COLO668 (cell line): ENCODE data around the gene SNAPC4.
"Not testable (repeated sequence)": the region's sequence is repeated elsewhere in the genome, so short reads cannot be mapped to it uniquely, and the experiment has no call there.

Experiments
- DNase-seq: peaks from one replicate; lab custom pipeline; 2025; ENCODE audit not compliant: unreplicated experiment; lab: John Stamatoyannopoulos, UW

The SNAPC4 gene

GRCh38 chr9:136433849-136434579 lies 34.0 kb upstream of the SNAPC4 start:
- no peak for DNase-seq

- no peak for DNase-seq
Observed at GRCh38 chr9:136433043-136433715, 33.2 kb upstream of the SNAPC4 start.

GRCh38 chr9:136432591-136432990 lies 32.6 kb upstream of the SNAPC4 start:
- no peak for DNase-seq

DNA sequence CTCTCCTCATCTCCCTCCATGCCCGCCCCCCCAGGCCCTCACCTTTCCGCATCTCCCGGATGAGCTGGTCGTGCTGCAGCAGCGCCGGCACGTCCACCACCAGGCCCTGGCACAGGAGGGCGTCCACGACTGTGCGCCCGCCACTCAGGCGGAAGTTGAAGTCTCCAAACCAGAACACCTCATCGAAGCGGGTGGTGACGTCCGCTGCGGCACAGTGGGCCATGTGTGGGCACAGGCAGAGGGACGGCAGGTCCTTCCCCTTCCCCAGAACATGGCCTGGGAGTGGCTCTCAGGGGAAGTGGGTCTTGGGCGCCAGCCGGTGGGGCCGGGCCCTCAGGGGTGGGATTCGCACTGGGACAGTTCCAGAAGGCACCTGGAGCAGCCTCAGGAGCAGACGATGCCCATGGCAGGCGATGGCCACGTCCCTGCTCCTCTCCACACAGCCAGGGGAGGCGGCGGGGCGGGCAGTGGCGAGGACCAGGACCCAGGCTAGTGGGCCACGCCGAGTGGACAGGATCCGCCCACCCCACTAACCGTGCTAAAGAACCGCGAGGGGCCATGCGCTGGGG lies 31.9 kb upstream of the SNAPC4 start:
- DNase-seq: no peak

- DNase-seq: no peak
Observed at GRCh38 chr9:136430588-136431234, 30.7 kb upstream of the SNAPC4 start.

DNA sequence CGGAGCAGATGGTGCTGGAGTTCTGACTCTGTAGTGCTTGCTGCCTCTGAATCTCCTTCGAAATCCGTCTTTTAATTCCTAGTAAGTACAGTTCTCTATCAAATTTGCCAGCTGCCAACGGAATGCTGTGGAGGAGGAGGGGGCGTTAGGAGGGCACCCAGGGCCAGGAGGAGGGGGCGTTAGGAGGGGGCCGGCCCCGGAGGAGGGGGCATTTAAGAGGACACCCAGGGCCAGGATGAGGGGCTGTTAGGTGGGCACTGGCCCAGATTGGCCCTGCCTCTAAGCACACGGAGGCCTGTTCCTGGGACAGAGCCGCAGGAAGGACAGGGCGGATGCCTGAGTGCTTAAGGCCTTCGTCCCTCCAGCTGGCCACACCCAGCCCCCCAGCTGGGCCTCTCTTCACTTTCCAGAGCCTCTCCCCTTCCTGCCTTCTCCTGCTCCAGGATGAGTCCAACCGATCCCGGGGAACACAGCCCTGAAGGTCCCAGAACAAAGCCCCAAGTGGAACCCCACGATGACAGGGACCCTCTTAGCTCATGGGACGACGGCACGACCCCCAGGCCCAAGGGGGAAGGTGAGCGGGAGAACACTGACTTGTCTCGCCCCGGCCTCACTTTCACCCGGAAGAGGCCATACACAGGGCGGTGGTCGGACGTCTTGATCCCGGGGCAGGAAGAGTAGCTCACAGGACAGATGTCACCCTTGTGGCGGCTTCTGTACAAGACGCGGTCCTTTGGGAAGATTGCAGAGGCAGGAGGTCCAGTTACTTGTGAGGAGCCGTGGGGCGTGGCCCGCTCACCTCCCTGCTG lies 29.9 kb upstream of the SNAPC4 start:
- DNase-seq: no peak

DNA sequence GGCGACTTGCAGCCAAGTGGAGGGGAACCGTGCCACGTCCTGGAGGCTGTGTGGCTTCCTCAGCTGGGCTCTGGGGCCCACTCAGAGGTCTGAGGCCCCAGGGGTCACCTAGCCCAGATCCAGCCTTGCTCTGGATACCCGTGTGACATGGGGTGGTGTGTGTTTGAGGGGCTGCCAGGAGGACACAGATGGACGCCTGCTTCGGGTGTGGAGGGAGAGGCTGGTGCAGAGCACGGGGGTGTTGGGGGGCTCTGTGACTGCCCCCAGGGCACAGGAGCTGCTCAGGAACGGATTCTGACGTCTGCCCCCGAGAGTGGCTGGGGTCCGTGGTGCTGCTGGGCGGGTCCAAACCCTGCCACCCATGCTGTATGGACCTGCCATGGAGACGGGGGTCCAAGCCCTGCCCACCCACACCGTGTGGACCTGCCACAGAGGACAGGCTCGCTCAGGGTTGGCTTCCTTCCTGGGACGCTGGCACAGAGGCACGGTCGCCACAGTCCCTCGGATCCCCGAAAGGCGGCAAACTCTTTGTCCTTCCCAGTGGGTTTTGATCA lies 29.2 kb upstream of the SNAPC4 start:
- no peak for DNase-seq

GRCh38 chr9:136426787-136427186 lies 26.8 kb upstream of the SNAPC4 start:
- no peak for DNase-seq

DNA sequence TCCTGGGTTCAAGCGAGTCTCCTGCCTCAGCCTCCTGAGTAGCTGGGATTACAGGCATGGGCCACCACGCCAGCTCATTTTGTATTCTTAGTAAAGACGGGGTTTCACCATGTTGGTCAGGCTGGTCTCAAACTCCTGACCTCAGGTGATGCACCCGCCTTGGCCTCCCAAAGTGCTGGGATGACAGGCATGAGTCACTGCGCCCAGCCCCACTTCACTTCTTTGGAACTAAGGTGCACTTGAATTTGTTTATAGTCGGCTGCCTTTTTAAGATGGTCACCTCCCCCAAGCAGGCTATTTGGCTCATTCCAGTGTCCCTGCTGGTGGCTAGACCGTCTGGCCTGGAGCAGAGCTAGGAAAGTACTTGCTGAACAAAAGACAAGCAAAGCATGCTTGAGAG lies 25.4 kb upstream of the SNAPC4 start:
- not testable (repeated sequence) for DNase-seq

DNA sequence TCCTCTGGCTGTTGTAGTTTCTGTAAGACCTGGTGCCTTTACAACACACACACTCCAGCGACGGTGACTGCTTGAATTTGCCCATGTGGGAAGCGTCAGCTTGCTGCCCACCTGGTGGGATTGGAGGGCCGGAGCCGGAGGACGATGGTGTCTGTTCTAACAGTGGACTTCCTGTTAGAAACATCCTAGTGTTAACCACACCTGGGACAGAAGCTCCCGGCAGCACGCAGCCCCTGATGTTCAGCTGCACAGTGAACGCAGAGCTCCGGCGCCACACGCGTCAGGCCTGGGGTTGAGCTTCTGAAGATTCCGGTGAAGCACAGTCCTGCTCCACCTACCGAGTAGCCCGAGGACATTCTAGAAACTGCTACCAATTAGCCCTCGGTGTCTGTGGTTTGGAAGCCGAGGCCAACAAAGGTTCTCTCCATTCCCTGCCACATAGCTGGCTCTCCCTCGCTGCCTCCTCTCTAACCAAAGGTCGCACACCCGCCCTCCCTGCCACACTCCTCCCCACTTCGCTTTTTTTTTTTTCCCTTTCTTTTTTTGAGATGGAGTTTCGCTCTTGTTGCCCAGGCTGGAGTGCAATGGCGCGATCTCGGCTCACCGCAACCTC lies 24.9 kb upstream of the SNAPC4 start:
- no peak for DNase-seq

DNA sequence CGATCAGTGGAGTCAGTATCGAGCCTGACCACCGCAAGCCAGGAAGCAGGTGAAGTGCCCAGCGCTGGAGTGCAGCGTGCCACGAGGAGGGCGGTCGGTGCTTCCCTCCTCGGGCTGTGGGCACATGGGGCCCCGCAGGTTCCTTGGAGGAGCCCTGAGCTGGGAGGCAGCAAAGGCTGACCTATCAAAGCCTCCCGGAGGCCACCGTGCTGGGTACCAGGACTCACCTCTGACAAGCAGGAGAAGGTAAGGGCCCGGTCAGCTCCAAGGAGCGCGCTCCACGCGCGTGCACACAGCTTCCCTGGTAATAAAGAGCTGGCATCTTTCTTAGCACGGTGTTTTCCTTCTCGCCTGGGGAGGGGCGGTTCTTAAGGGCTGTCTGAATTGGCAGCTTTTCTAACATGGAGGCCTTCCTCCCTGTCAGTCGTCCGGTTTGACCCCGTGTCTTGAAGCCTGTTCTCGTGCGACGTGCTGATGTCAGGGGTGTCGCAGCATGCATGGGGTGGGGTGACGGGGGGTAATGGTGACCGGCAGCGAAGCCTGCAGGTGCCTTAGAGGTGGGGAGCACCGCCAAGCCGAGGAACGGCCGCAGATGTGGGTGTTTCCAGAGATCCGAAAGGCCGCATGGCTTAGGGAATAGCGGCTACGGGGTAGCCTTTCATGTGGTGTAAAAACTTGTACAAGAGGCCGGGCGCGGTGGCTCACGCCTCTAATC lies 23.6 kb upstream of the SNAPC4 start:
- DNase-seq: no peak

GRCh38 chr9:136422876-136423275 lies 22.9 kb upstream of the SNAPC4 start:
- no peak for DNase-seq

DNA sequence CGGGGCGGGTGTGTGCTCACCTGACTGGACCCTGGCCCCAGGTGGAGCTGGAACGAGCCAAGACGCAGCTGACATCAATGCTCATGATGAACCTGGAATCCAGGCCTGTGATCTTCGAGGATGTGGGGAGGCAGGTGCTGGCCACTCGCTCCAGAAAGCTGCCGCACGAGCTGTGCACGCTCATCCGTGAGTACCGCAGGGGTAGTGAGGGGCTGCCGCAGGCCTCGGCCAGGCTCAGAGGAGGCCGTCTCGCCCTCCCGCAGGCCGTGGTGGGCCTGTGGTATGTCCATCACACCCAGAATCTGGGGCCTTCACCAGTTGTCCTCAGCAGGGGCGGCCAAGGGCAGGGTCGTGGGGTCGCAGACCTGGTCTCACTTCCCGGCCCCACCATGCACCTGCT lies 21.8 kb upstream of the SNAPC4 start:
- DNase-seq: no peak

DNA sequence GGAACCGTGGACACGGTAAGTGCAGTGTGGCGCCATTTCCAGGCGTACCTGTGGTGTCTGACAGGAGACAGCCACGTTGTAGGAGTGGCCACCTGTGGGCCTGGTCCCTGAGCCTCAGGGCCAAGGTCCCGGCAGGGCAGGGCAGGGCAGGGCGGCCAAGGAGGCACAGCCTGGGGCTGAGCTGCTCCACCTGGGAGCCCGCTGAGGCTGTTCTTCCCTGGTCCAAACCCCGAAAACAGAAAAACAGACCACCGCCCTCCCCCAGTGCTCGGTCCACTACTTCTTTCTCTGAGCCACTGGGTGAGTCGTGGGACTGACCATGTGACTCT lies 19.1 kb upstream of the SNAPC4 start:
- no peak for DNase-seq

- no peak for DNase-seq
Observed at GRCh38 chr9:136418182-136419091, 18.5 kb upstream of the SNAPC4 start.

- DNase-seq: no peak
Observed at GRCh38 chr9:136416914-136417313, 16.9 kb upstream of the SNAPC4 start.

DNA sequence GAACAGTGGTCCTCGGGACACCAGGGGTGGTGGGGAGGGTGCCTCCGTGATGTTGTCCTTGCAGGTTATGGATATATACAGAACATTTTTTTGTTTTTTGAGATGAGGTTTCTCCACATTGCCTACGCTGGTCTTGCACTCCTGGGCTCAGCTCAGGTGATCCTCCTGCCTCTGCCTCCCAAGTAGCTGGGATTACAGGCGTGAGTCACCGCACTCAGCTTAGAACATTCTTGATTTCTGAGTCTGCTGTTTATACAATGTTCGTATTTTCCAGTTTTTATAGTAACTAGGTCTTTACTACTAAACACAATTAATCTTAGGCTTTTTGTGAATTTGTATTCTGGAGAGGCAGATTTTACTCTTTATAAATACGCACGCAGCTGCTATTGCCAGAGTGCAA lies 16.5 kb upstream of the SNAPC4 start:
- no peak for DNase-seq

GRCh38 chr9:136412962-136413361 lies 13.0 kb upstream of the SNAPC4 start:
- no peak for DNase-seq

GRCh38 chr9:136411378-136411777 lies 11.4 kb upstream of the SNAPC4 start:
- DNase-seq: no peak
